ENCODE results near the gene CSMD2. TPM values are rescaled to one million over a fixed set of nuclear protein-coding genes. Genes with fewer than 3 reads are reported as not detected.

The CSMD2 gene
- total and polyA plus RNA-seq, 2 experiments from 2014 or later = 5.3 to 16.6 TPM

GRCh38 chr1:34149501-34149900 is 15.5 kb downstream of the CSMD2 start:
- Histone ChIP-seq H3K27me3 (ENCODE audit: insufficient read depth) (no peaks in the 10 kb centered on the region), H3K4me3 (0 out of 2 replicates have a peak overlapping the region, but pooled peaks have one; percentile 1), H3K9me2 (ENCODE audit: insufficient read depth) (0 out of 2 replicates have a peak, but pooled peaks cover 4% of the 10 kb centered on the region), H3F3A (replicated peaks; ENCODE audit: low read depth) (0 out of 2 replicates have a peak, but pooled peaks cover 5% of the 10 kb centered on the region), H3K36me3 (ENCODE audit: insufficient read depth) (no peaks in the 10 kb centered on the region), H4K20me1 (replicated peaks; ENCODE audit: insufficient read depth) (peaks cover 11% of the 10 kb centered on the region), H3K4me2 (peak overlapping the region; percentile 9; the same call in 1 of the 2 replicates), H3K27ac (ENCODE audit: low read depth) (peak overlapping the region; percentile 85), H3K4me1 (ENCODE audit: insufficient read depth) (peaks cover 24% of the 10 kb centered on the region), H2AFZ (no peak overlapping the region), H3K79me2 (replicated peaks; ENCODE audit: insufficient read depth) (peaks cover 65% of the 10 kb centered on the region)
- H3K36me3 Mint-ChIP-seq (ENCODE audit: low read depth) = peaks cover 13% of the 10 kb centered on the region
- ATAC-seq = peak; percentile 91
- TF ChIP-seq EZH2phosphoT487 (IDR thresholded peaks at IDR 0.05; ENCODE audit: unreplicated experiment) = no peak
- TF ChIP-seq EZH2 (IDR thresholded peaks at IDR 0.05; ENCODE audit: low read depth, unreplicated experiment) = no peak
- TF ChIP-seq, protein P1, sequence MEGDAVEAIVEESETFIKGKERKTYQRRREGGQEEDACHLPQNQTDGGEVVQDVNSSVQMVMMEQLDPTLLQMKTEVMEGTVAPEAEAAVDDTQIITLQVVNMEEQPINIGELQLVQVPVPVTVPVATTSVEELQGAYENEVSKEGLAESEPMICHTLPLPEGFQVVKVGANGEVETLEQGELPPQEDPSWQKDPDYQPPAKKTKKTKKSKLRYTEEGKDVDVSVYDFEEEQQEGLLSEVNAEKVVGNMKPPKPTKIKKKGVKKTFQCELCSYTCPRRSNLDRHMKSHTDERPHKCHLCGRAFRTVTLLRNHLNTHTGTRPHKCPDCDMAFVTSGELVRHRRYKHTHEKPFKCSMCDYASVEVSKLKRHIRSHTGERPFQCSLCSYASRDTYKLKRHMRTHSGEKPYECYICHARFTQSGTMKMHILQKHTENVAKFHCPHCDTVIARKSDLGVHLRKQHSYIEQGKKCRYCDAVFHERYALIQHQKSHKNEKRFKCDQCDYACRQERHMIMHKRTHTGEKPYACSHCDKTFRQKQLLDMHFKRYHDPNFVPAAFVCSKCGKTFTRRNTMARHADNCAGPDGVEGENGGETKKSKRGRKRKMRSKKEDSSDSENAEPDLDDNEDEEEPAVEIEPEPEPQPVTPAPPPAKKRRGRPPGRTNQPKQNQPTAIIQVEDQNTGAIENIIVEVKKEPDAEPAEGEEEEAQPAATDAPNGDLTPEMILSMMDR (conservative IDR thresholded peaks at IDR 0.05; ENCODE audit: low read depth in 2 of 2) = no peak
- no peak for TF ChIP-seq CREB1 (CRISPR knock-in tag; IDR thresholded peaks at IDR 0.05; ENCODE audit: low read depth)
- no peak for TF ChIP-seq POLR2AphosphoS5 (IDR thresholded peaks at IDR 0.05; ENCODE audit: low read depth)
- H3K4me3 Mint-ChIP-seq = peak overlapping the region; percentile 10; the same call in 1 of the 3 replicates
- H3K9me3 Mint-ChIP-seq = no peaks in the 10 kb centered on the region; the same call in 2 of the 3 replicates
- H3K27ac Mint-ChIP-seq = peak overlapping the region; percentile 76
- H3K27me3 Mint-ChIP-seq (ENCODE audit: insufficient read depth, low read depth, poor library complexity) = peaks cover 9% of the 10 kb centered on the region
- peak; percentile 74 for DNase-seq (ENCODE audit: low spot score)
- H3K4me1 Mint-ChIP-seq = peaks cover 55% of the 10 kb centered on the region

DNA sequence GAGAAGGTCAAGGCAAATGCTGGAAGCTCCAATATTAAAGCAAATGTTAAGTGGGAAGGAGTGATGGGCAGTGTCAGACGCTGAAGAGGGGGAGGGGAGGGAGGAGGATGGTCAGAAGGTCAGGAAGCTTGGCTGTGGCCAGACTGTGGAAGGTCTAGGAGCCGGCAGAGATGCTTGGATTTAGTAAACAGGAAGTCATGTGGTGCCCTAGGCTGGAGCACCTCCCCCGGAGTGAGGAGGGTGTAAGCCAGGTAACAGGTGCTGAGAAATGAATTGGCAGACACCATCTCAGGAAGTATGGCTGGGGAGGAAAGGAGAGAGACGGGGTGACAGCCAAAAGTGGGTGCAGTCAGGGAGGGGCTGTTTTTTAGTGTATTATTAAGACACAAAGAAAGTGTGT is 17.7 kb downstream of the CSMD2 start:
- Mint-ChIP-seq H3K4me1 (peaks cover 49% of the 10 kb centered on the region), H3K27me3 (ENCODE audit: insufficient read depth, low read depth, poor library complexity) (peaks cover 9% of the 10 kb centered on the region), H3K4me3 (peak overlapping the region; percentile 44; the same call in 2 of the 3 replicates), H3K36me3 (ENCODE audit: low read depth) (peaks cover 3% of the 10 kb centered on the region; the same call in 1 of the 3 replicates), H3K27ac (peak overlapping the region; percentile 52), H3K9me3 (no peaks in the 10 kb centered on the region; the same call in 2 of the 3 replicates)
- TF ChIP-seq STAT1 (IDR thresholded peaks at IDR 0.05; ENCODE audit: unreplicated experiment) (no peak), ETS1 (IDR thresholded peaks at IDR 0.05) (0 out of 2 replicates have a peak, but pooled peaks have one; percentile 40)
- Histone ChIP-seq H3K4me3 (no peak overlapping the region), H3K27me3 (ENCODE audit: insufficient read depth) (no peaks in the 10 kb centered on the region), H2AFZ (no peak overlapping the region), H3K9me2 (ENCODE audit: insufficient read depth) (0 out of 2 replicates have a peak, but pooled peaks cover 4% of the 10 kb centered on the region), H3K79me2 (replicated peaks; ENCODE audit: insufficient read depth) (peaks cover 45% of the 10 kb centered on the region), H4K20me1 (replicated peaks; ENCODE audit: insufficient read depth) (peaks cover 11% of the 10 kb centered on the region), H3K27ac (ENCODE audit: low read depth) (0 out of 2 replicates have a peak overlapping the region, but pooled peaks have one; percentile 39), H3K4me1 (ENCODE audit: insufficient read depth) (peaks cover 24% of the 10 kb centered on the region), H3F3A (replicated peaks; ENCODE audit: low read depth) (0 out of 2 replicates have a peak, but pooled peaks cover 5% of the 10 kb centered on the region), H3K4me2 (peak overlapping the region; percentile 7; the same call in 1 of the 2 replicates), H3K36me3 (ENCODE audit: insufficient read depth) (no peaks in the 10 kb centered on the region)
- DNase-seq (ENCODE audit: low spot score) (peak; percentile 55), ATAC-seq (peak; percentile 17; the same call in 2 of the 3 replicates)
